ENCODE results near the gene OAS1.
"Not testable (repeated sequence)": the region's sequence is repeated elsewhere in the genome, so short reads cannot be mapped to it uniquely, and the experiment has no call there.

The OAS1 gene

DNA sequence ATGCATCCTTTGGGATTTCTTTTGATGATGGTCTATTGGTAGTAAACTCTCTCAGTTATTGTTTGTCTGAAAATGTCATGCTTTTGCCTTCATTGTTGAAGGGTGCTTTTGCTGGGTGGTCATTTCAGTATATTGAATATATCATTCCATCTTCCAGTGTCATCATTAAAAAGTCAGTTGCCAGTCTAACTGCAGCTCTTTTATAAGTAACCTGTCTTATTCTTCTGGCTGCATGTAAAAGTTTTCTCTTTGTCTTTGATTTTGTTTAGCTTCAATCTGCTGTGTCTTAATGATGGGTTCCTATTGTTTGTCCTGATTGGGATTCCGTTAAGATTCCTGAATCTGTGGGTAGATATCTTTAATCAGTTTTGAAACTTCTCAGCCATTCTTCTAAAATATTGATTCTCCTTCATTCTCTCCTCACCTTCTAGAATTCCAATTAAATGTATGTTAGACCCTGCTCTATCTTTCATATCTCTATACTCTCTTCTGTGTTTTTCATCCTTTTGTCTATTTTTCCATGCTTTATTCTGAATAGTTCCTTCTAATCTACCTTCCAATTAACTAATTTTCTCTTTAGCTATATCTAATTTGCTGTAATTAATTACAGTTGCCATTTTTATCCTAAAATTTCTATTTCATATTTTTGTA, 6.4 kb downstream of the OAS1 start:
- peaks cover 13% of the 10 kb centered on the region; the same call in 1 of the 2 replicates for H3K9me3 ChIP-seq (ENCODE audit: insufficient read depth, low read length)
- TF ChIP-seq, protein P1, sequence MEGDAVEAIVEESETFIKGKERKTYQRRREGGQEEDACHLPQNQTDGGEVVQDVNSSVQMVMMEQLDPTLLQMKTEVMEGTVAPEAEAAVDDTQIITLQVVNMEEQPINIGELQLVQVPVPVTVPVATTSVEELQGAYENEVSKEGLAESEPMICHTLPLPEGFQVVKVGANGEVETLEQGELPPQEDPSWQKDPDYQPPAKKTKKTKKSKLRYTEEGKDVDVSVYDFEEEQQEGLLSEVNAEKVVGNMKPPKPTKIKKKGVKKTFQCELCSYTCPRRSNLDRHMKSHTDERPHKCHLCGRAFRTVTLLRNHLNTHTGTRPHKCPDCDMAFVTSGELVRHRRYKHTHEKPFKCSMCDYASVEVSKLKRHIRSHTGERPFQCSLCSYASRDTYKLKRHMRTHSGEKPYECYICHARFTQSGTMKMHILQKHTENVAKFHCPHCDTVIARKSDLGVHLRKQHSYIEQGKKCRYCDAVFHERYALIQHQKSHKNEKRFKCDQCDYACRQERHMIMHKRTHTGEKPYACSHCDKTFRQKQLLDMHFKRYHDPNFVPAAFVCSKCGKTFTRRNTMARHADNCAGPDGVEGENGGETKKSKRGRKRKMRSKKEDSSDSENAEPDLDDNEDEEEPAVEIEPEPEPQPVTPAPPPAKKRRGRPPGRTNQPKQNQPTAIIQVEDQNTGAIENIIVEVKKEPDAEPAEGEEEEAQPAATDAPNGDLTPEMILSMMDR (IDR thresholded peaks at IDR 0.05; ENCODE audit: low read depth, low read length), result no peak
- no peak for TF ChIP-seq EZH2phosphoT487 (IDR thresholded peaks at IDR 0.05; ENCODE audit: low read depth)
- H3K9ac ChIP-seq (ENCODE audit: low read length), result no peak overlapping the region
- H3K4me2 ChIP-seq (ENCODE audit: low read length), result no peak overlapping the region
- H3K4me3 ChIP-seq (ENCODE audit: low read length), result no peak overlapping the region
- no peak overlapping the region for H3K27ac ChIP-seq (ENCODE audit: low read length)
- peaks cover 17% of the 10 kb centered on the region for H3K4me1 ChIP-seq (ENCODE audit: low read length)
- H2AFZ ChIP-seq (ENCODE audit: low read depth, low read length), result no peak overlapping the region
- H3K79me2 ChIP-seq (ENCODE audit: low read length), result peaks cover 10% of the 10 kb centered on the region; the same call in 1 of the 2 replicates
- no peaks in the 10 kb centered on the region for H3K27me3 ChIP-seq (ENCODE audit: low read depth, low read length)
- H4K20me1 ChIP-seq (ENCODE audit: insufficient read depth, low read length), result no peaks in the 10 kb centered on the region
- peaks cover 73% of the 10 kb centered on the region for H3K36me3 ChIP-seq (replicated peaks; ENCODE audit: low read depth, low read length)

DNA sequence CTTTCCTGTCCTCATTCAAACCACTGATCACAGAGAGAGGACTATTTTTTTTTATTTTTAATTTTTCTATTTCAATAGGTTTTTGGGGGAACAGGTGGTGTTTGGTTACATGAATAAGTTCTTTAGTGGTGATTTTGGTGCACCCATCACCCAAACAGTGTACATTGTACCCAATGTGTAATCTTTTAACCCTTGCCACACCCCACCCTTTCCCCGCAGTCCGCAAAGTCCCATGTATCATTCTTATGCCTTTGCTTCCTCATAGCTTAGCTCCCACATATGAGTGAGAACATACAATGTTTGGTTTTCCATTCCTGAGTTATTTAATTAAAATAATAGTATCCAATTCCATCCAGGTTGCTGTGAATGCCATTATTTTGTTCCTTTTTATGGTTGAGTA, 7.1 kb downstream of the OAS1 start:
- H2AFZ ChIP-seq (ENCODE audit: low read depth, low read length); H4K20me1 ChIP-seq (ENCODE audit: insufficient read depth, low read length); H3K79me2 ChIP-seq (ENCODE audit: low read length); H3K9ac ChIP-seq (ENCODE audit: low read length); H3K4me2 ChIP-seq (ENCODE audit: low read length); H3K27ac ChIP-seq (ENCODE audit: low read length); H3K27me3 ChIP-seq (ENCODE audit: low read depth, low read length); H3K4me3 ChIP-seq (ENCODE audit: low read length): not testable (repeated sequence)
- Histone ChIP-seq H3K36me3 (replicated peaks; ENCODE audit: low read depth, low read length) (peaks cover 78% of the 10 kb centered on the region), H3K9me3 (ENCODE audit: insufficient read depth, low read length) (peaks cover 13% of the 10 kb centered on the region; the same call in 1 of the 2 replicates), H3K4me1 (ENCODE audit: low read length) (peaks cover 10% of the 10 kb centered on the region)

DNA sequence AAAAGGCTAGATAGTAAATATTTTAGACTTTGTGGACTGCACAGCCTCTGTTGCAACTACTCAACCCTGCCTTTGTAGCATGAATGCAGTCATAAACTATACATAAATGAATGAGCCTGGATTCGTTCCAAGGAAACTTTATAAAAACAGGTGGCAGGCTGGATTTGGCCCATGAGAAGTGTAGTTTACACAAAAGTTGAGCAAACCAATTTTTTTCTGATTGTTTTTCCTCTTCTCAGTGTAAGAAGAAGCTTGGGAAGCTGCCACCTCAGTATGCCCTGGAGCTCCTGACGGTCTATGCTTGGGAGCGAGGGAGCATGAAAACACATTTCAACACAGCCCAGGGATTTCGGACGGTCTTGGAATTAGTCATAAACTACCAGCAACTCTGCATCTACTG, 9.5 kb downstream of the OAS1 start:
- Histone ChIP-seq H3K9me3 (ENCODE audit: insufficient read depth, low read length) (peaks cover 13% of the 10 kb centered on the region; the same call in 1 of the 2 replicates), H3K36me3 (replicated peaks; ENCODE audit: low read depth, low read length) (peaks cover 76% of the 10 kb centered on the region), H3K9ac (ENCODE audit: low read length) (no peak overlapping the region), H3K27me3 (ENCODE audit: low read depth, low read length) (no peaks in the 10 kb centered on the region), H3K4me1 (ENCODE audit: low read length) (no peaks in the 10 kb centered on the region), H3K4me3 (ENCODE audit: low read length) (no peak overlapping the region), H4K20me1 (ENCODE audit: insufficient read depth, low read length) (no peaks in the 10 kb centered on the region), H2AFZ (ENCODE audit: low read depth, low read length) (no peak overlapping the region), H3K79me2 (ENCODE audit: low read length) (no peaks in the 10 kb centered on the region), H3K4me2 (ENCODE audit: low read length) (no peak overlapping the region), H3K27ac (ENCODE audit: low read length) (no peak overlapping the region)
- TF ChIP-seq, protein P1 (IDR thresholded peaks at IDR 0.05; ENCODE audit: low read depth, low read length), result no peak
- no peak for TF ChIP-seq EZH2phosphoT487 (IDR thresholded peaks at IDR 0.05; ENCODE audit: low read depth)

DNA sequence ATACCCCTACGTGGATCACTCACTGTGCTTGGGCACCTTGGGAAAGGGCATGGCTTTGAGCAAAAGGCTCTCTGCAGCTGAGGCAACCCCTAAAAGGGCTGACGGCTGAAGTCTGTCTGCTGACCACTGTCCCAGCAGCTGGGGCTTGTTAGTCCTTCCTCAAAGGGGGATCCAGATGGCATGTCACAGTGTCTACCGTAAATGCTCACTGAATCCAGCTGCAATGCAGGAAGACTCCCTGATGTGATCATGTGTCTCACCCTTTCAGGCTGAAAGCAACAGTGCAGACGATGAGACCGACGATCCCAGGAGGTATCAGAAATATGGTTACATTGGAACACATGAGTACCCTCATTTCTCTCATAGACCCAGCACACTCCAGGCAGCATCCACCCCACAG, 12.4 kb downstream of the OAS1 start:
- Histone ChIP-seq H3K9ac (ENCODE audit: low read length) (no peak overlapping the region), H2AFZ (ENCODE audit: low read depth, low read length) (no peak overlapping the region), H3K9me3 (ENCODE audit: insufficient read depth, low read length) (no peaks in the 10 kb centered on the region), H3K27ac (ENCODE audit: low read length) (no peak overlapping the region), H3K4me1 (ENCODE audit: low read length) (peaks cover 7% of the 10 kb centered on the region), H3K4me2 (ENCODE audit: low read length) (no peak overlapping the region), H3K79me2 (ENCODE audit: low read length) (no peaks in the 10 kb centered on the region), H3K4me3 (ENCODE audit: low read length) (no peak overlapping the region), H4K20me1 (ENCODE audit: insufficient read depth, low read length) (no peaks in the 10 kb centered on the region), H3K36me3 (replicated peaks; ENCODE audit: low read depth, low read length) (peaks cover 63% of the 10 kb centered on the region), H3K27me3 (ENCODE audit: low read depth, low read length) (no peaks in the 10 kb centered on the region)
- TF ChIP-seq EZH2phosphoT487 (IDR thresholded peaks at IDR 0.05; ENCODE audit: low read depth), result no peak
- TF ChIP-seq, protein P1 (IDR thresholded peaks at IDR 0.05; ENCODE audit: low read depth, low read length), result no peak

Data from OCI-LY3 (cell line).